ENCODE data around the gene PTK7. TPM values are rescaled to one million over a fixed set of nuclear protein-coding genes. Genes with fewer than 3 reads are reported as not detected.
A peak's percentile ranks its signal among the peaks of the same experiment; 100 is the strongest.

The PTK7 gene
- total and polyA plus RNA-seq, 4 donors = 37.4 to 173 (median 84.2) TPM

- WGBS, 2 donors = 92 to 94% methylated on average over 9 of the region's 9 CpGs
- H3K27ac ChIP-seq (ENCODE audit: low read depth in 1 of 2, low read length in 1 of 2) = peak overlapping the region in 1 of 2 donors; percentile 63
- no peaks in the 10 kb centered on the region for H3K9me3 ChIP-seq (ENCODE audit: control insufficient read depth in 4 of 4, insufficient read depth in 3 of 4, low read length in 3 of 4)
- H3K4me1 ChIP-seq (ENCODE audit: control insufficient read depth in 5 of 5, insufficient read depth in 5 of 5, low read length in 5 of 5) = peaks cover 0 to 84% (median 48%) of the 10 kb centered on the region in 5 donors
- no peak overlapping the region for H3K9ac ChIP-seq (ENCODE audit: insufficient read depth in 1 of 2, low read length in 2 of 2)
- DNase-seq (no peak), ATAC-seq (ENCODE audit: insufficient read depth, low FRiP score) (no peak)
- TF ChIP-seq CTCF (IDR thresholded peaks at IDR 0.05; ENCODE audit: control extremely low read depth, extremely low read depth) = no peak
- no peaks in the 10 kb centered on the region for H3K36me3 ChIP-seq (ENCODE audit: control insufficient read depth in 4 of 4, insufficient read depth in 4 of 4, low read length in 4 of 4)
- no peaks in the 10 kb centered on the region for H3K27me3 ChIP-seq (ENCODE audit: control insufficient read depth in 3 of 3, insufficient read depth in 3 of 3, low read length in 2 of 3)
- no peak overlapping the region for H3K4me3 ChIP-seq
These were observed 44.1 kb downstream of the PTK7 start for GRCh38 chr6:43120101-43120763.

- peak overlapping the region in 1 of 2 donors; percentile 35 for H3K27ac ChIP-seq (ENCODE audit: low read depth in 1 of 2, low read length in 1 of 2)
- peak overlapping the region in 1 of 2 donors; percentile 8 for H3K9ac ChIP-seq (ENCODE audit: insufficient read depth in 1 of 2, low read length in 2 of 2)
These were observed 45.1 kb downstream of the PTK7 start for GRCh38 chr6:43120944-43121913.

GRCh38 chr6:43122146-43122545, 46.0 kb downstream of the PTK7 start:
- no peak overlapping the region for H3K27ac ChIP-seq (ENCODE audit: low read depth in 1 of 2, low read length in 1 of 2)
- H3K27me3 ChIP-seq (ENCODE audit: control insufficient read depth in 3 of 3, insufficient read depth in 3 of 3, low read length in 2 of 3) = no peaks in the 10 kb centered on the region
- H3K36me3 ChIP-seq (ENCODE audit: control insufficient read depth in 4 of 4, insufficient read depth in 4 of 4, low read length in 4 of 4) = no peaks in the 10 kb centered on the region
- ATAC-seq (ENCODE audit: insufficient read depth, low FRiP score) (no peak), DNase-seq (no peak)
- no peak for TF ChIP-seq CTCF (IDR thresholded peaks at IDR 0.05; ENCODE audit: control extremely low read depth, extremely low read depth)
- no peak overlapping the region for H3K4me3 ChIP-seq
- peaks cover 0 to 82% (median 37%) of the 10 kb centered on the region in 5 donors for H3K4me1 ChIP-seq (ENCODE audit: control insufficient read depth in 5 of 5, insufficient read depth in 5 of 5, low read length in 5 of 5)
- no peak overlapping the region for H3K9ac ChIP-seq (ENCODE audit: insufficient read depth in 1 of 2, low read length in 2 of 2)
- 69 to 76% methylated on average over 2 of the region's 2 CpGs for WGBS, 2 donors
- no peaks in the 10 kb centered on the region for H3K9me3 ChIP-seq (ENCODE audit: control insufficient read depth in 4 of 4, insufficient read depth in 3 of 4, low read length in 3 of 4)

More at GRCh38 chr6:43120944-43121913, 45.1 kb downstream of the PTK7 start:
- Histone ChIP-seq H3K4me3 (no peak overlapping the region), H3K9me3 (ENCODE audit: control insufficient read depth in 4 of 4, insufficient read depth in 3 of 4, low read length in 3 of 4) (no peaks in the 10 kb centered on the region), H3K36me3 (ENCODE audit: control insufficient read depth in 4 of 4, insufficient read depth in 4 of 4, low read length in 4 of 4) (no peaks in the 10 kb centered on the region), H3K27me3 (ENCODE audit: control insufficient read depth in 3 of 3, insufficient read depth in 3 of 3, low read length in 2 of 3) (no peaks in the 10 kb centered on the region), H3K4me1 (ENCODE audit: control insufficient read depth in 5 of 5, insufficient read depth in 5 of 5, low read length in 5 of 5) (peaks cover 0 to 82% (median 44%) of the 10 kb centered on the region in 5 donors)
- no peak for TF ChIP-seq CTCF (IDR thresholded peaks at IDR 0.05; ENCODE audit: control extremely low read depth, extremely low read depth)
- WGBS, 2 donors = 73 to 80% methylated on average over 9 of the region's 9 CpGs
- ATAC-seq (ENCODE audit: insufficient read depth, low FRiP score) (no peak), DNase-seq (peak; percentile 38 to 66 (median 50))

Data from lung (tissue), 12 donors.